ENCODE measurements around the gene UAP1L1. TPM values are rescaled to one million over a fixed set of nuclear protein-coding genes. Genes with fewer than 3 reads are reported as not detected.
A peak's percentile ranks its signal among the peaks of the same experiment; 100 is the strongest.
"Not testable (repeated sequence)": the region's sequence is repeated elsewhere in the genome, so short reads cannot be mapped to it uniquely, and the experiment has no call there.

UAP1L1 gene
- total and polyA plus RNA-seq, 3 donors from 2014 or later: 6.9 to 10.1 (median 7.2) TPM

- H3K27ac ChIP-seq: no peak overlapping the region
- intact Hi-C loops (cut with DNase I; ENCODE audit: low total_unique reads): loop anchor here (10.0 kb wide), 1 partner anchor 195 kb away; no protein-coding TSS in a partner anchor
- WGBS, 2 donors: 89 to 93% methylated on average over 5 to 15 of the region's 15 CpGs
- no peak for TF ChIP-seq CTCF (IDR thresholded peaks at IDR 0.05)
- TF ChIP-seq POLR2A (IDR thresholded peaks at IDR 0.05): no peak
- no peak for DNase-seq
- H3K36me3 ChIP-seq (ENCODE audit: low read depth, missing control alignments): no peaks in the 10 kb centered on the region
- H3K4me3 ChIP-seq: no peak overlapping the region
- no peaks in the 10 kb centered on the region for H3K27me3 ChIP-seq
- no peaks in the 10 kb centered on the region for H3K9me3 ChIP-seq
- H3K4me1 ChIP-seq: peaks cover 35% of the 10 kb centered on the region
Observed at GRCh38 chr9:137030006-137030405, 47.3 kb upstream of the UAP1L1 start.

- Histone ChIP-seq H3K27ac (no peak overlapping the region), H3K4me3 (no peak overlapping the region), H3K9me3 (no peaks in the 10 kb centered on the region), H3K4me1 (peaks cover 34% of the 10 kb centered on the region), H3K36me3 (ENCODE audit: low read depth, missing control alignments) (no peaks in the 10 kb centered on the region), H3K27me3 (no peaks in the 10 kb centered on the region)
- DNase-seq: no peak
- intact Hi-C loops (cut with DNase I; ENCODE audit: low total_unique reads): loop anchor here (10.0 kb wide), 1 partner anchor 196 kb away; no protein-coding TSS in a partner anchor
- TF ChIP-seq CTCF (IDR thresholded peaks at IDR 0.05) (no peak), POLR2A (IDR thresholded peaks at IDR 0.05) (no peak)
- 89 to 90% methylated on average over 10 to 61 of the region's 65 CpGs for WGBS, 2 donors
Observed at GRCh38 chr9:137030538-137031527, 46.5 kb upstream of the UAP1L1 start.

GRCh38 chr9:137031904-137032640 lies 45.2 kb upstream of the UAP1L1 start, which contains the start of gene FUT7:
TSS of gene FUT7 (minus strand) at chr9:137032088. CDS start at chr9:137031991, 97 bp downstream.
- TF ChIP-seq CTCF (IDR thresholded peaks at IDR 0.05) (no peak), POLR2A (IDR thresholded peaks at IDR 0.05) (no peak)
- Histone ChIP-seq H3K36me3 (ENCODE audit: low read depth, missing control alignments) (no peaks in the 10 kb centered on the region), H3K9me3 (no peaks in the 10 kb centered on the region), H3K27ac (no peak within 1 kb of the TSS), H3K4me3 (no peak within 1 kb of the TSS), H3K4me1 (peaks cover 27% of the 10 kb centered on the region), H3K27me3 (no peaks in the 10 kb centered on the region)
- 62 to 68% methylated on average over 10 to 16 of the region's 16 CpGs for WGBS, 2 donors
- no peak for DNase-seq
- intact Hi-C loops (cut with DNase I; ENCODE audit: low total_unique reads): loop anchor here (10.0 kb wide), 1 partner anchor 197 kb away; no protein-coding TSS in a partner anchor

- DNase-seq: peak; percentile 48
- Histone ChIP-seq H3K4me1 (peaks cover 23% of the 10 kb centered on the region), H3K27ac (no peak overlapping the region), H3K27me3 (no peaks in the 10 kb centered on the region), H3K4me3 (no peak overlapping the region), H3K9me3 (no peaks in the 10 kb centered on the region), H3K36me3 (ENCODE audit: low read depth, missing control alignments) (no peaks in the 10 kb centered on the region)
- intact Hi-C loops (cut with DNase I; ENCODE audit: low total_unique reads): loop anchor here (10.0 kb wide), 1 partner anchor 198 kb away; no protein-coding TSS in a partner anchor
- WGBS, 2 donors: 87 to 89% methylated on average over 7 to 10 of the region's 10 CpGs
- no peak for TF ChIP-seq POLR2A (IDR thresholded peaks at IDR 0.05)
- TF ChIP-seq CTCF (IDR thresholded peaks at IDR 0.05): no peak
Observed at GRCh38 chr9:137032858-137033257, 44.5 kb upstream of the UAP1L1 start.

- H3K9me3 ChIP-seq; H3K36me3 ChIP-seq (ENCODE audit: low read depth, missing control alignments); DNase-seq; H3K4me3 ChIP-seq; H3K27me3 ChIP-seq; H3K27ac ChIP-seq: not testable (repeated sequence)
- H3K4me1 ChIP-seq: peaks cover 23% of the 10 kb centered on the region
- intact Hi-C loops (cut with DNase I; ENCODE audit: low total_unique reads): loop anchor here (10.0 kb wide), 1 partner anchor 199 kb away; no protein-coding TSS in a partner anchor
- WGBS, 2 donors: 86 to 92% methylated on average over 5 of the region's 5 CpGs
Observed at GRCh38 chr9:137033481-137033880, 43.8 kb upstream of the UAP1L1 start.

All from testis (tissue), 3 donors.